K562 (cell line): ENCODE results near the gene LAMB1. TPM values are rescaled to one million over a fixed set of nuclear protein-coding genes. Genes with fewer than 3 reads are reported as not detected.
A peak's percentile ranks its signal among the peaks of the same experiment; 100 is the strongest.

Experiments used
- AFF1 ChIP-seq, 2 experiments: fragments of 450-650 bp; IDR thresholded peaks; 2 replicates each; pipeline ENCODE4 v1.6.1; 2018; ENCODE audit warnings: mild to moderate bottlenecking in 2 of 2, low read depth in 1 of 2; ENCODE audit not compliant: partially characterized antibody in 2 of 2
- BRD9 ChIP-seq: fragments of 450-650 bp; IDR thresholded peaks from 2 replicates; pipeline ENCODE4 v1.6.1; 2018; ENCODE audit warnings: low read depth; ENCODE audit not compliant: partially characterized antibody
- CLOCK ChIP-seq: fragments of 250-450 bp; sonication (Bioruptor Pico); IDR thresholded peaks from 2 replicates; pipeline ENCODE4 v1.4.0; 2020; ENCODE audit warnings: mild to moderate bottlenecking, moderate library complexity, borderline replicate concordance
- ETV6 ChIP-seq, 3 experiments: fragments of 150-350 bp in 1 of 3; sonication (generic) in 1 of 3; formaldehyde crosslinking in 1 of 3; IDR thresholded peaks; 2 replicates each; pipeline versions ENCODE4 v1.6.1 to v1.8.0; 2014 to 2022; ENCODE audit warnings: borderline replicate concordance in 2 of 3, low read depth in 2 of 3, antibody characterized with exemption in 1 of 3, low read length in 1 of 3, mild to moderate bottlenecking in 1 of 3, missing genetic modification reagents in 1 of 3
- MAFG ChIP-seq: fragments of 450-650 bp; conservative IDR thresholded peaks from 2 replicates; pipeline ENCODE4 v1.6.1; 2016; ENCODE audit warnings: missing genetic modification characterization, missing compliant biosample characterization
- RBBP5 ChIP-seq: fragments of 200-600 bp; sonication (generic); IDR thresholded peaks from 2 replicates; pipeline ENCODE4 v1.6.1; 2012; ENCODE audit warnings: borderline replicate concordance, mild to moderate bottlenecking, low read length, control low read depth, inconsistent platforms; ENCODE audit not compliant: insufficient read depth, poor library complexity, severe bottlenecking
- ZNF124 ChIP-seq: sonication (generic); formaldehyde crosslinking; IDR thresholded peaks from 2 replicates; pipeline ENCODE4 v1.8.1; 2022; ENCODE audit warnings: missing genetic modification reagents
- ZNF507 ChIP-seq: conservative IDR thresholded peaks from 2 replicates; pipeline ENCODE4 v1.6.1; 2017; ENCODE audit warnings: missing genetic modification characterization, missing compliant biosample characterization
- ZNF639 ChIP-seq, 2 experiments: fragments of 200-800 bp in 1 of 2; sonication (Bioruptor generic) in 1 of 2; sonication (generic) in 1 of 2; formaldehyde crosslinking in 1 of 2; IDR thresholded peaks in 1 of 2; conservative IDR thresholded peaks in 1 of 2; 2 replicates each; pipeline versions ENCODE4 v1.5.0 to v1.6.1; 2016 to 2020; ENCODE audit warnings: missing compliant biosample characterization in 1 of 2, missing genetic modification characterization in 1 of 2, missing genetic modification reagents in 1 of 2
- polyA plus RNA-seq, 8 experiments: library from polyadenylated mRNA; depleted of rRNA in 4 of 8; stranded (reverse) in 5 of 8; unstranded in 3 of 8; fragments of >200 nt; fragmentation: Nextera tagmentation in 2 of 8; fragmentation: Illumina TruSeq in 1 of 8; extraction: Ambion mirVana in 2 of 8; extraction: Trizol in 1 of 8; gene quantifications; 2 replicates each; pipeline versions ENCODE4 v1.2.1 to v1.2.3, GENCODE V29; 2011 to 2014; ENCODE audit warnings: inconsistent platforms in 1 of 8, missing spikeins in 1 of 8
- total RNA-seq, 7 experiments: library from RNA; depleted of rRNA in 6 of 7; stranded (reverse); fragments of >200 nt in 6 of 7; fragmentation: Illumina TruSeq in 2 of 7; extraction: Trizol in 2 of 7; gene quantifications; 2 replicates each; pipeline versions ENCODE4 v1.2.1 to v1.2.3, GENCODE V29; 2011 to 2021; ENCODE audit warnings: low replicate concordance in 1 of 7

The LAMB1 gene
- total and polyA plus RNA-seq, 9 of the 15 experiments (the other 6 are each of a cell fraction or from before 2014, with no cell fraction given), result 6.0 to 17.7 (median 12.3) TPM

- TF ChIP-seq RBBP5 (peak; percentile 12), ETV6 (IDR thresholded peaks at IDR 0.05; ENCODE audit: borderline replicate concordance in 1 of 2, low read depth in 2 of 2, low read length in 1 of 2) (no peak), ETV6 (CRISPR knock-in tag; IDR thresholded peaks at IDR 0.05; ENCODE audit: borderline replicate concordance) (no peak), ZNF507 (tag) (no peak), CLOCK (CRISPR knock-in tag) (no peak), MAFG (peak; percentile 97), ZNF124 (CRISPR knock-in tag) (no peak), ZNF639 (CRISPR knock-in tag; conservative IDR thresholded peaks at IDR 0.05 in 1 of 2, IDR thresholded peaks at IDR 0.05 in 1 of 2) (peak in 1 of 2 experiments; percentile 47; a peak in 1 of 4 replicates), AFF1 (IDR thresholded peaks at IDR 0.05; ENCODE audit: low read depth in 1 of 2, partially characterized antibody in 2 of 2) (peak in 1 of 2 experiments; percentile 24), BRD9 (no peak)
Observed at GRCh38 chr7:107891636-107892366, 111.2 kb downstream of the LAMB1 start (continued).
